Measurements from ENCODE around the gene OPRL1.
"Not testable (repeated sequence)": the region's sequence is repeated elsewhere in the genome, so short reads cannot be mapped to it uniquely, and the experiment has no call there.

The OPRL1 gene

DNA sequence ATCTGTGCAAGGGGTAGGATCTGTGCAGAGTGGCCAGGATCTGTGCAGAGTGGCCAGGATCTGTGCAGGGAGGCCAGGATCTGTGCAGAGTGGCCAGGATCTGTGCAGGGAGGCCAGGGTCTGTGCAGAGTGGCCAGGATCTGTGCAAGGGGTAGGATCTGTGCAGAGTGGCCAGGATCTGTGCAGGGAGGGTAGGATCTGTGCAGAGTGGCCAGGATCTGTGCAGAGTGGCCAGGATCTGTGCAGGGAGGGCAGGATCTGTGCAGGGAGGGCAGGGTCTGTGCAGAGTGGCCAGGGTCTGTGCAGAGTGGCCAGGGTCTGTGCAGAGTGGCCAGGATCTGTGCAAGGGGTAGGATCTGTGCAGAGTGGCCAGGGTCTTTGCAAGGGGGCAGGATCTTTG lies 8.7 kb downstream of the OPRL1 start:
- DNase-seq, result not testable (repeated sequence)

GRCh38 chr20:64090165-64090564 lies 10.3 kb downstream of the OPRL1 start:
- no peak for DNase-seq

DNA sequence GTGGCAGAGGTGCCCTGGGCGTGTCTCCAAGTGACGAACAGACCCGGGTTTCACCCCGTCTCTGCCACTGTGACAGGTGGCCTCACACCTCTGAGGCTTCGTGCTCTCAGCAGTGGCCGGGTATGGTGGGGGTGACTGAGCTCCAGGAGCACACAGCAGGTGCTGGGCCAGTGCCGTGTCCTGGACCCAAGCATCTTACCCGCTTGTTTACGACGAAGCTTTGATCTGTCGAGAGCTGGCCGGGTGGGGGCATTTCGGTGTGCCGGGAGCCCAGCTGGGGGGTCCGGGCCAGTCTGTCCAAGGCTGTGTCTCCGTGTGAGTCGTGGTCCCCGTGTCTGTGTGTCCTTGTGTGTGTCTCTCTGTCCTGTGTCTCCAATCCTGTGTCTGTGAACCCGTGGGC lies 11.5 kb downstream of the OPRL1 start:
- no peak for DNase-seq

GRCh38 chr20:64091770-64092169 lies 11.9 kb downstream of the OPRL1 start:
- DNase-seq, result no peak

- no peak for DNase-seq
Observed at GRCh38 chr20:64092258-64093012, 12.6 kb downstream of the OPRL1 start.

DNA sequence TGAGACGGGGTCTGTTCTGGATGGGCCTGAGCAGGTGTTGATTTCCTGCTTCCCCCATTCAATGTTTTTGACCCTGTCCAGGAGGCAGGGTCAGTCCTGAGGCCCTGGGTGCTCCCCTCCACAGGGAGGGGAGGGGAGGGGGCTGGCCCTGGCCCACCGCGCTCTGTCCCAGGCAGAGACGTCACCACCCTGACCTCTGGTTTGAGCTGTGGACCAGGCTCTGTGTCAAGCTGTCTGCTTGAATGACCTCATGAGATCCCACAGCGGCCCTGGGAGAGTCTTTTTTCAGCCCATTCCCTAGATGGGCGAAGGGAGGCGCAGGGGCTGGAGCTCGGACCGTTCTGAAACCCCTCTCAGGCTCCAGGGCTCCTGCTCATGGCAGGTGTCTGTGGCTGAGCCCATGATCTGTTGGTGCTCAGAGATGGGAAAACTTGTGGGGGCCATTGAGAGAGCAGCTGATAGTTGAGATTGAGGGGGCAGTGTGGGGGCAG lies 13.2 kb downstream of the OPRL1 start:
- DNase-seq, result no peak

DNA sequence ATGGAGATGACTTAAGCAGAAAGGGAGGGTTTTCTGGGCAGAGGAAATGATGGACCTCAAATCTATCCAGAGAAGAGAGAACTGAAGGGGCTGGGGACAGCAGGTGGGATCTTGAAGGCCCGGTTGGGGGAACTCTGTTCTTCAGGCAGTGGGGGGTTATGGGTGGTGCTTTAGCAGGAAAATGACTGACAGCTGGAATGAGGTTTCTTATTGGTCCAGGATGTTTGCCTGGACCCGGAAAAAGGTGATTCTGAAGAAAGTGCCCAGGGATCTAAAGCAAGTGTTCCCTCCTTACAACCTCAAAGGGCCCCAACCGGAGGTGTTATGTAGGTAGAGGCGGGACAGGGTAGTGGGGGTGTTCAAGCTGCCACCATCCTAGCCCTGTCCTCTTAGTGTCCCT lies 15.6 kb downstream of the OPRL1 start:
- no peak for DNase-seq

- DNase-seq, result no peak
Observed at GRCh38 chr20:64095927-64096326, 16.0 kb downstream of the OPRL1 start.

DNA sequence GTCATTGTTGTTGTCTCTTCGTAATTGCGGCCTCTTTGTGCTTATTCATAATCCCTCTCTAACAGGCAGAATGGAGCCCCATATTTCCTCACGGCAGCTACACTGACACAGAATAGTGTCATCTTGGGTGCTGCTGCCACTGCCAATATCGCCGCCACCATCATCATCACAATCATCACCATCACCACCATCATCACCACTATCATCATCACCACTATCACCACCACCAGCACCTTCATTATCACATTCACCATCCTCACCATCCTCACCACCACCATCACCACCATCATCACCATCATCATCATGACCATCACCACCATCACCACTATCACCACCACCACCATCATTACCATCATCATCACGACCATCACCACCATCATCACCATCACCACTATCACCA lies 16.7 kb downstream of the OPRL1 start:
- no peak for DNase-seq

- no peak for DNase-seq
Observed at GRCh38 chr20:64098471-64099013, 18.7 kb downstream of the OPRL1 start.

DNA sequence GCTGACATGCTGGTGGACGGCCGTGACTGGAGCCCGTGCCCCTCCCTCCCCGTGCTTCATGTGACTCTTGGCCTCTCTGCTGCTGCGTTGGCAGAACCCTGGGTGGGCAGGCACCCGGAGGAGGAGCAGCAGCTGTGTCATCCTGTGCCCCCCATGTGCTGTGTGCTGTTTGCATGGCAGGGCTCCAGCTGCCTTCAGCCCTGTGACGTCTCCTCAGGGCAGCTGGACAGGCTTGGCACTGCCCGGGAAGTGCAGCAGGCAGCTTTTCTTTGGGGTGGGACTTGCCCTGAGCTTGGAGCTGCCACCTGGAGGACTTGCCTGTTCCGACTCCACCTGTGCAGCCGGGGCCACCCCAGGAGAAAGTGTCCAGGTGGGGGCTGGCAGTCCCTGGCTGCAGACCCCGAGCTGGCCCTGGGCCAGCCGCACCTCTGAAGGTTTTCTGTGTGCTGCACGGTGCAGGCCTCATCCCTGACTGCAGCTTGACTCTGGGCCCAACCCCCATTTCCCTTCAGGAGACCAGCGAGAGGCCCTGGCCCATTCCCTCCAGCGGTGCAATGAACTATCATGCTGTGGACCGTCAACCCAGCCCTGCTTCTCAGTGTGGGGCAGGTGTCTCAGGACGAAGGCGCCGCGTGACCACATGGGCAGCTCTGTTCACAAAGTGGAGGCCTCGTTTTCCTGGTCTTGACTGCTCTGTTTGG lies 19.4 kb downstream of the OPRL1 start:
- DNase-seq, result no peak

GRCh38 chr20:64099880-64100565 lies 20.1 kb downstream of the OPRL1 start:
- peak; percentile 54 for DNase-seq

GRCh38 chr20:64100566-64100888 lies 20.6 kb downstream of the OPRL1 start:
- DNase-seq, result no peak

- DNase-seq, result no peak
Observed at GRCh38 chr20:64100946-64101688, 21.2 kb downstream of the OPRL1 start.

GRCh38 chr20:64101731-64102621 lies 22.1 kb downstream of the OPRL1 start:
- DNase-seq, result no peak

- DNase-seq, result peak; percentile 32
Observed at GRCh38 chr20:64102647-64103354, 22.9 kb downstream of the OPRL1 start.

GRCh38 chr20:64103871-64104666 lies 24.2 kb downstream of the OPRL1 start:
- no peak for DNase-seq

GRCh38 chr20:64104667-64105451 lies 25.0 kb downstream of the OPRL1 start:
- no peak for DNase-seq

DNA sequence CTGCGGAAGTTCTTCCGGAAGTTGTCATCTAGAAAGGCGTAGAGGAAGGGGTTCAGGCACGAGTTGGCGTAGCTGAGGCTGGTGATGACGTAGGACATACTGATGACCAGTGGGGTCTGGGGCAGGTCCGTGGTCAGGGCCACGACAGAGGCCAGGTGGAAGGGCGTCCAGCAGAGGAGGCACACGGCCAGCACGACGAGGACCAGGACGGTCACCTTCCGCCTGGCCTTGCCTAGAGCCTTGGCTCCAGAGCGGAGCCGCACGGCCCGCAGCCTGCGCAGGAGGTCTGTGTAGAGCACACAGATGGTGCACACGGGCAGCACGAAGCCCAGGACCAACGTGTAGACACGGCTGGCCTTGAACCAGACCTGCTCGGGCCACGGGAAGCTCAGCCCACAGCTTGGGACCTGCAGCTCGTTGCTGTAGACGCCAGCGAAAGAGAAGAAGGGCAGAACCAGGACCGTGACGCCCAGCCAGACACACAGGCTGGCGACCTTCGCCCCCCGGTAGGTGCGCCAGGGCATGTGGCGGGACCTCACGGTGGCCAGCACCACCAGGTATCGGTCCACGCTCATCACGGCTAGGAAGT lies 26.1 kb downstream of the OPRL1 start:
- no peak for DNase-seq
